ENCODE results near the gene NAA16. TPM values are rescaled to one million over a fixed set of nuclear protein-coding genes. Genes with fewer than 3 reads are reported as not detected.
"Not testable (repeated sequence)": the region's sequence is repeated elsewhere in the genome, so short reads cannot be mapped to it uniquely, and the experiment has no call there.

Gene NAA16
- total and polyA plus RNA-seq, 9 of the 15 experiments (the other 6 are each of a cell fraction or from before 2014, with no cell fraction given), result 3.7 to 18.2 (median 12.0) TPM

- H4K20me1 ChIP-seq (replicated peaks; ENCODE audit: control insufficient read depth, insufficient read depth, low read length); H3K4me3 ChIP-seq; ATAC-seq; DNase-seq (ENCODE audit: extremely low read depth in 1 of 4, low spot score in 3 of 4); H3K27ac ChIP-seq (ENCODE audit: extremely low read depth, low read depth, low read length); H3K27me3 ChIP-seq (ENCODE audit: control insufficient read depth in 2 of 2, insufficient read depth in 2 of 2, low read length in 2 of 2); H3K36me3 ChIP-seq (ENCODE audit: control insufficient read depth, insufficient read depth, low read length); CTCF ChIA-PET (ENCODE audit: low intra/inter-chr PET ratio); BruUV-seq (replicated peaks); H3K9me3 ChIP-seq (replicated peaks; ENCODE audit: control insufficient read depth, insufficient read depth, low read depth, low read length); H3K79me2 ChIP-seq (ENCODE audit: control insufficient read depth, insufficient read depth, low read length); H3K4me1 ChIP-seq (replicated peaks in 1 of 2; ENCODE audit: control insufficient read depth in 2 of 2, insufficient read depth in 2 of 2, low read length in 2 of 2); intact Hi-C loops (cut with micrococcal nuclease); POLR2A ChIA-PET; H2AFZ ChIP-seq (ENCODE audit: low read depth, low read length); H3K9ac ChIP-seq (ENCODE audit: insufficient read depth in 1 of 2, low read depth in 2 of 2, low read length in 2 of 2); FAIRE-seq; H3K4me2 ChIP-seq (ENCODE audit: insufficient read depth, low read length); H3K9me1 ChIP-seq (ENCODE audit: control insufficient read depth, insufficient read depth, low read length): not testable (repeated sequence)
- in situ Hi-C loops (cut with MboI), result loop anchor here (25.0 kb wide), 1 partner anchor 690 kb away; no protein-coding TSS in a partner anchor
- 0% methylated on average over 7 of the region's 7 CpGs for WGBS (ENCODE audit: insufficient coverage, low coverage, missing lambda C conversion rate)
Measured at GRCh38 chr13:41421983-41422382, 110.9 kb downstream of the NAA16 start.

- H3K9me3 ChIP-seq (replicated peaks; ENCODE audit: control insufficient read depth, insufficient read depth, low read depth, low read length); H3K9ac ChIP-seq (ENCODE audit: insufficient read depth in 1 of 2, low read depth in 2 of 2, low read length in 2 of 2); H2AFZ ChIP-seq (ENCODE audit: low read depth, low read length); H3K36me3 ChIP-seq (ENCODE audit: control insufficient read depth, insufficient read depth, low read length); POLR2A ChIA-PET; H3K4me1 ChIP-seq (replicated peaks in 1 of 2; ENCODE audit: control insufficient read depth in 2 of 2, insufficient read depth in 2 of 2, low read length in 2 of 2); CTCF ChIA-PET (ENCODE audit: low intra/inter-chr PET ratio); ATAC-seq; H3K4me2 ChIP-seq (ENCODE audit: insufficient read depth, low read length); BruUV-seq (replicated peaks); H3K4me3 ChIP-seq; H3K79me2 ChIP-seq (ENCODE audit: control insufficient read depth, insufficient read depth, low read length); H3K27ac ChIP-seq (ENCODE audit: extremely low read depth, low read depth, low read length); H4K20me1 ChIP-seq (replicated peaks; ENCODE audit: control insufficient read depth, insufficient read depth, low read length); H3K9me1 ChIP-seq (ENCODE audit: control insufficient read depth, insufficient read depth, low read length); intact Hi-C loops (cut with micrococcal nuclease); DNase-seq (ENCODE audit: extremely low read depth in 1 of 4, low spot score in 3 of 4); H3K27me3 ChIP-seq (ENCODE audit: control insufficient read depth in 2 of 2, insufficient read depth in 2 of 2, low read length in 2 of 2); FAIRE-seq: not testable (repeated sequence)
- in situ Hi-C loops (cut with MboI), result loop anchor here (25.0 kb wide), 1 partner anchor 689 kb away; no protein-coding TSS in a partner anchor
- 4% methylated on average over 10 of the region's 13 CpGs for WGBS (ENCODE audit: insufficient coverage, low coverage, missing lambda C conversion rate)
Measured at GRCh38 chr13:41423259-41423658, 112.2 kb downstream of the NAA16 start.
